GM10266 (cell line): Measurements from ENCODE around the gene RPRD2.
"Not testable (repeated sequence)": the region's sequence is repeated elsewhere in the genome, so short reads cannot be mapped to it uniquely, and the experiment has no call there.

Experiments used
- DNase-seq: peaks from one replicate; pipeline ENCODE4 v3.0.0; 2012; ENCODE audit errors: extremely low spot score
- TF ChIP-seq, protein P1 (sequence below): IDR thresholded peaks from 2 replicates; pipeline ENCODE4 v1.5.1; 2012; ENCODE audit warnings: mild to moderate bottlenecking, low read depth; ENCODE audit not compliant: control insufficient read depth, insufficient read depth; ENCODE audit errors: missing control alignments

RPRD2 gene

DNA sequence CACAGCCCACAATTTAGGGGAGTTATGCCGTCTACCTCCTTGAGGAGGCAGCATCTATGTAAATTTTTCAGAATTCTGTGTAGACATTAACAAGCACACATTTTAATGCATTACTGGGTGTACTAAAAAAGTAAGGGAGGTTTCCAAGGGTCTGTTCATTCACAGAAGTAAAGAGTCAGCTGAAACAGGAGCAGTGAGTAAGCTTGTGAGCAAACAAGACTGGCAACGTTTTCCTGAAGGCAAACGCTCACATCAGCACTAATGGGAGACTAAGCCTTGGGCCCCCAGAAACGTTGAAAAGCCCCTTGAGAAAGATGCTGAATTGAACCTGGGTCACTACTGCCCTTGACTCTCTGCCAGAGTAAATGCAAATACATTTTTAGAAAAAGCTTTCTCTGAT lies 25.7 kb downstream of the RPRD2 start:
- no peak for DNase-seq
- TF ChIP-seq, protein P1, sequence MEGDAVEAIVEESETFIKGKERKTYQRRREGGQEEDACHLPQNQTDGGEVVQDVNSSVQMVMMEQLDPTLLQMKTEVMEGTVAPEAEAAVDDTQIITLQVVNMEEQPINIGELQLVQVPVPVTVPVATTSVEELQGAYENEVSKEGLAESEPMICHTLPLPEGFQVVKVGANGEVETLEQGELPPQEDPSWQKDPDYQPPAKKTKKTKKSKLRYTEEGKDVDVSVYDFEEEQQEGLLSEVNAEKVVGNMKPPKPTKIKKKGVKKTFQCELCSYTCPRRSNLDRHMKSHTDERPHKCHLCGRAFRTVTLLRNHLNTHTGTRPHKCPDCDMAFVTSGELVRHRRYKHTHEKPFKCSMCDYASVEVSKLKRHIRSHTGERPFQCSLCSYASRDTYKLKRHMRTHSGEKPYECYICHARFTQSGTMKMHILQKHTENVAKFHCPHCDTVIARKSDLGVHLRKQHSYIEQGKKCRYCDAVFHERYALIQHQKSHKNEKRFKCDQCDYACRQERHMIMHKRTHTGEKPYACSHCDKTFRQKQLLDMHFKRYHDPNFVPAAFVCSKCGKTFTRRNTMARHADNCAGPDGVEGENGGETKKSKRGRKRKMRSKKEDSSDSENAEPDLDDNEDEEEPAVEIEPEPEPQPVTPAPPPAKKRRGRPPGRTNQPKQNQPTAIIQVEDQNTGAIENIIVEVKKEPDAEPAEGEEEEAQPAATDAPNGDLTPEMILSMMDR, result no peak

DNA sequence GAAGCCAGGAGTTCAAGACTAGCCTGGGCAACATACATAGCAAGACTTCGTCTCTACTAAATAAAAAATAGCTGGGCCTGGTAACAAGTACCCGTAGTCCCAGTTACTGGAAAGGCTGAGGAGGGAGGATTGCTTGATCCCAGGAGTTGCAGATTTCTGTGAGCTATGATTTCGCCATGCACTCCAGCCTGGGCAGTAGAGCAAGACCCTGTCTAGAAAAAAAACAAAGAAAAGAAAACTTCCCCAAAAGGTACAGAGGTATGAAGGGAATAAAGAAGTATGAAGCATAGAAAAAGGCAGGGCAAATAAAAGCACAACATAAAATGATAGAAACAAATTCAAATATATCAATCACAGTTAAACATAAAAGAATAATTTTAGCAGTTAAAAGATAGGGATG lies 28.7 kb downstream of the RPRD2 start:
- TF ChIP-seq, protein P1, result no peak

DNA sequence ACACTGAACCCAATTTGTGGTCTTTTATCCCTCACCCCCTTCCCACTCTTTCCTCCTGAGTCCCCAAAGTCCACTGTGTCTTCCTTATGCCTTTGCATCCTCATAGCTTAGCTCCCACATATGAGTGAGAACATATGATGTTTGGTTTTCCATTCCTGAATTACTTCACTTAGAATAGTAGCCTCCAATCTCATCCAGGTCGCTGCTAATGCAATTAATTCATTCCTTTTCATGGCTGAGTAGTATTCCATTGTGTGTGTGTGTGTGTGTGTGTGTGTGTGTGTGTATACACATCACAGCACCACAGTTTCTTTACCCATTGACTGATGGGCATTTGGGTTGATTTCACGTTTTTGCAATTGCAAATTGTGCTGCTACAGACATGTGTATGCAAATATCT lies 31.2 kb downstream of the RPRD2 start:
- not testable (repeated sequence) for DNase-seq

More for the DNA sequence above, 28.7 kb downstream of the RPRD2 start:
- DNase-seq, result no peak

DNA sequence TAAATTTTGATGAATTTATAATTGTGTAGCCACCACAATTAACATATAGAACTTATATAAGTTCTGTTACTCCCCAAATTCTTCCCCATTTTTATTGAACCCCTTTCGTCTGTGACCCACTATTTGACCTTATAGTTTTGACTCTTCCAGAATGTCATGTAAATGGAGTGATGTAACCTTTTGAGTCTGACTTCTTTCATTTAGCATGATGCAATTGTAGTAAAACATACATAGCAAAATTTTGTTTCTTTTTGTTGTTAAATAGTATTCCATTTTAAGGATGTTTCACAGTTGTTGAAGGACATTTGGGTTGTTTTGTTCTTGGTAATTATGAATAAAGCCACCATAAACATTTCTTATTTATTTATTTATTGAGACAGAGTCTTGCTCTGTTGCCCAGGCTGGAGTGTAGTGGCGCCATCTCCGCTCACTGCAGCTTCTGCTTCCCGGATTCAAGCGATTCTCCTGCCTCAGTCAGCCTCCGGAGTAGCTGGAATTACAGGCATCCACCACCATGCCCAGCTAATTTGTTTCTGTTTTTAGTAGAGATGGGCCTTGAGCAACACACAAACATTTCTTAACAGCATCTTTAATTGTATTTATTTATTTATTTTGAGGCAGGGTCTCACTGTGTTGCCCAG lies 33.6 kb downstream of the RPRD2 start:
- TF ChIP-seq, protein P1, result no peak
- no peak for DNase-seq

DNA sequence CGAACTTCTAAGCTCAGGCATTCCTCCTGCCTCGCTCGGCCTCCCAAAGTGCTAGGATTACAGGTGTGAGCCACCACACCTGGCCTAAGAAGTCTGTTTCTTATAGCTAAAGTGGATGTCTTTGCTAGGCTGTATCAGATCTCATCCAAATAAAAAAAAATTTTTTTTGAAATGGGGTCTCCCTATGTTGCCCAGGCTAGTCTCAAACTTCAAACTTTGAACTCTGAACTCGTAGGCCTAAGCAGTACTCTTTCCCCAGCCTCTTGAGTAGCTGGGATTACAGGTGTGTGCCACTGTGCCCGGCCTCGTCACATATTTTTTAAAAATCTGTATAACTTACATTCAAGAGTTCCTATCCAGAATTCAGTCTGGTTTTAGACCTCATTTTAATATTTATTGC lies 40.5 kb downstream of the RPRD2 start:
- TF ChIP-seq, protein P1, result no peak
- no peak for DNase-seq

DNA sequence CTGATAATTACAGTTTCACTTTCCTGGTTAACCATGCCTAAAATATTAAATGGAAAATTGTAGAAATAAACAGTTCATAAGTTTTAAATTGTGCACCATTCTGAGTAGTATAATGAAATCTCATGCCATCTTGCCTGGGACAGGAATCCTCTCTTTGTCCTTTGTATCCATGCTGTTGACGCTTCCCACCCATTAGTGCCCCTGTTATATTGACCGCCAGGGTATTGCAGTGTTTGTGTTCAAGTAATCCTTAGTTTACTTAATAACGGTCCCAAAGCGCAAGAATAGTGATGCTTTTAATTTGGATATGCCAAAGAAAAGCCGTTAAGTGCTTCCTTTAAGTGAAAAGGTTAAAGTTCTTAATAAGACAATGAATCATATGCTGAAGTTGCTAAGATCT lies 41.7 kb downstream of the RPRD2 start:
- TF ChIP-seq, protein P1, result no peak
- no peak for DNase-seq

DNA sequence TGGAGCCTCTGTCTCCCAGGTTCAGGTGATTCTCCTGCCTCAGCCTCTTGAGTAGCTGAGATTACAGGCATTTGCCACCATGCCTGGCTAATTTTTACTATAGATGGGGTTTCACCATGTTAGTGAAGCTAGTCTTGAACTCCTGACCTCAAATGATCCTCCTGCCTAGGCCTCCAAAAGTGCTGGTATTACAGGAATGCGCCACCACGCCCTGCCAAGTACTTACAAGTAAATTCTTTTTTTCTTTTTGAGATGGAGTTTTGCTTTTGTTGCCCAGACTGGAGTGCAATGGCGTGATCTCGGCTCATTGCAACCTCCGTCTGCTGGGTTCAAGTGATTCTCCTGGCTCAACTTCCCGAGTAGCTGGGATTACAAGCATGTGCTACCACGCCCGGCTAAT lies 42.5 kb downstream of the RPRD2 start:
- DNase-seq, result no peak
- TF ChIP-seq, protein P1, result no peak

DNA sequence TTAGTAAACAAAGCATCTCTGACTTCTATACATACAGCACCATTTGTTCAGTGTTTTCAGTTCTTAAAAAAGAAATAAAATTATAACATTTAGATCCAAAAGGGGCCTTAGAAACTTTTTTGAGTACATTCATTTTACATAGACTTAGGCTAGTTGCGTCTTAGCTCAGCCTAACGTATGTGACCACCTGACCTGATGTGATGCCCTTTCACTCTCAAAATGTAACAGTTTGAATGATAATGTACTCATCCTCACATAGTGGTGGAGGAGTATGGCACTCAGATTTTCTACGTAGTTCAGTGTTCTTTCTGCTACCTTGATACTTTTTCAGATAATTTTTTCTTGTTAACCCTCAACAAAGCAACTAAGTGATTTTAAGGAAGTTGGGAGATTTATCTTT lies 43.4 kb downstream of the RPRD2 start:
- no peak for DNase-seq
- TF ChIP-seq, protein P1, result no peak
